Activated CD8-positive, alpha-beta T cell treated with anti-CD3 and anti-CD28 coated beads for 36 hours (primary cell): ENCODE results near the gene PRDM16. TPM values are rescaled to one million over a fixed set of nuclear protein-coding genes. Genes with fewer than 3 reads are reported as not detected.

ENCODE experiments used
- ATAC-seq: fragments of 200-7000 bp; cut with Tn5 transposase; one replicate; pipeline ENCODE4 v1.10.0; 2021; ENCODE audit warnings: mild to moderate bottlenecking, moderate library complexity
- CTCF ChIA-PET: fragments of 350-600 bp; sonication (Branson Sonifier 250); formaldehyde crosslinking; loops from one replicate; lab custom pipeline; 2021; ENCODE audit warnings: antibody characterized with exemption; lab: Charles Lee
- POLR2A ChIA-PET: fragments of 350-600 bp; sonication (Branson Sonifier 250); formaldehyde crosslinking; loops from one replicate; lab custom pipeline; 2021; ENCODE audit warnings: antibody characterized with exemption; lab: Charles Lee
- DNase-seq: peaks from one replicate; pipeline ENCODE4 v3.0.0-alpha.2; 2020
- H3K27ac Mint-ChIP-seq: one replicate; pipeline ENCODE4 v1.8.0; 2021; ENCODE audit warnings: mild to moderate bottlenecking, mixed read lengths
- H3K27me3 Mint-ChIP-seq: one replicate; pipeline ENCODE4 v1.8.0; 2021; ENCODE audit warnings: mixed read lengths
- H3K36me3 Mint-ChIP-seq: one replicate; pipeline ENCODE4 v1.8.0; 2021; ENCODE audit warnings: low read depth, mixed read lengths
- H3K4me1 Mint-ChIP-seq: one replicate; pipeline ENCODE4 v1.8.0; 2021; ENCODE audit warnings: low read depth, mixed read lengths
- H3K4me3 Mint-ChIP-seq: one replicate; pipeline ENCODE4 v1.8.0; 2021; ENCODE audit warnings: mild to moderate bottlenecking, moderate library complexity, mixed read lengths
- H3K9me3 Mint-ChIP-seq: one replicate; pipeline ENCODE4 v1.8.0; 2021; ENCODE audit warnings: mixed read lengths
- CTCF ChIP-seq: fragments of 200-600 bp; IDR thresholded peaks from one replicate; pipeline ENCODE4 v1.8.0; 2022; ENCODE audit warnings: antibody characterized with exemption, mild to moderate bottlenecking
- intact Hi-C: fragments of 100-400 bp; cut with micrococcal nuclease; formaldehyde crosslinking; loops from one replicate; pipeline ENCODE4 v1.10.0; 2022
- total RNA-seq, 2 experiments: library from RNA; stranded (reverse); gene quantifications; one replicate each; pipeline ENCODE4 v1.2.3, GENCODE V29; 2021

The PRDM16 gene
- total RNA-seq, 2 experiments from 2014 or later, result 0.29 to 0.49 TPM

- no peak overlapping the region for H3K4me3 Mint-ChIP-seq
- no peaks in the 10 kb centered on the region for H3K4me1 Mint-ChIP-seq
- no peaks in the 10 kb centered on the region for H3K36me3 Mint-ChIP-seq
- H3K27ac Mint-ChIP-seq, result no peak overlapping the region
- no peak for TF ChIP-seq CTCF
- ATAC-seq (no peak), DNase-seq (no peak)
- intact Hi-C loops, result no loop called here
- no peaks in the 10 kb centered on the region for H3K9me3 Mint-ChIP-seq
- ChIA-PET POLR2A (no interaction called here), CTCF (no interaction called here)
- no peaks in the 10 kb centered on the region for H3K27me3 Mint-ChIP-seq
Measured at GRCh38 chr1:3298197-3298596, 229.2 kb downstream of the PRDM16 start.

- ATAC-seq, result no peak
- intact Hi-C loops, result no loop called here
- ChIA-PET POLR2A (no interaction called here), CTCF (no interaction called here)
- Mint-ChIP-seq H3K4me1 (no peaks in the 10 kb centered on the region), H3K9me3 (no peaks in the 10 kb centered on the region), H3K27me3 (peaks cover 1% of the 10 kb centered on the region), H3K4me3 (no peak overlapping the region), H3K27ac (no peak overlapping the region), H3K36me3 (no peaks in the 10 kb centered on the region)
- no peak for TF ChIP-seq CTCF
- no peak for DNase-seq
Measured at GRCh38 chr1:3304246-3304645, 235.2 kb downstream of the PRDM16 start.

- Mint-ChIP-seq H3K27ac (no peak overlapping the region), H3K27me3 (peaks cover 1% of the 10 kb centered on the region), H3K4me3 (no peak overlapping the region), H3K4me1 (no peaks in the 10 kb centered on the region), H3K36me3 (no peaks in the 10 kb centered on the region), H3K9me3 (no peaks in the 10 kb centered on the region)
- DNase-seq (no peak), ATAC-seq (no peak)
- CTCF ChIA-PET, result no interaction called here
- POLR2A ChIA-PET, result no interaction called here
- no peak for TF ChIP-seq CTCF
- intact Hi-C loops, result no loop called here
Measured at GRCh38 chr1:3304692-3305091, 235.7 kb downstream of the PRDM16 start.

GRCh38 chr1:3305156-3305555, 236.2 kb downstream of the PRDM16 start:
- no peak for DNase-seq
- Mint-ChIP-seq H3K36me3 (no peaks in the 10 kb centered on the region), H3K4me1 (no peaks in the 10 kb centered on the region), H3K4me3 (no peak overlapping the region), H3K9me3 (no peaks in the 10 kb centered on the region), H3K27me3 (peaks cover 1% of the 10 kb centered on the region), H3K27ac (no peak overlapping the region)
- POLR2A ChIA-PET, result no interaction called here
- CTCF ChIA-PET, result no interaction called here
- intact Hi-C loops, result no loop called here
- TF ChIP-seq CTCF, result no peak
- ATAC-seq, result no peak

GRCh38 chr1:3306583-3307291, 237.7 kb downstream of the PRDM16 start:
- H3K27me3 Mint-ChIP-seq, result peaks cover 9% of the 10 kb centered on the region
- no peak for DNase-seq
- no peak for ATAC-seq
- ChIA-PET CTCF (no interaction called here), POLR2A (no interaction called here)
- TF ChIP-seq CTCF, result no peak
- H3K27ac Mint-ChIP-seq, result no peak overlapping the region
- H3K9me3 Mint-ChIP-seq, result no peaks in the 10 kb centered on the region
- intact Hi-C loops, result no loop called here
- H3K36me3 Mint-ChIP-seq, result no peaks in the 10 kb centered on the region
- no peak overlapping the region for H3K4me3 Mint-ChIP-seq
- H3K4me1 Mint-ChIP-seq, result no peaks in the 10 kb centered on the region
